H1 (cell line): ENCODE data around the gene UTP20.

Experiments used
- CBX5 ChIP-seq: fragments of 300-800, 300-1000 bp; sonication (generic); IDR thresholded peaks from 2 replicates; pipeline ENCODE4 v1.7.1; 2016; ENCODE audit warnings: antibody characterized with exemption, low read length, low read depth
- CBX8 ChIP-seq: fragments of 300-800, 300-1000 bp; sonication (generic); IDR thresholded peaks from 2 replicates; pipeline ENCODE4 v1.7.1; 2016; ENCODE audit warnings: low read depth, low read length, borderline replicate concordance
- EZH2 ChIP-seq: fragments of 200-600 bp; sonication (generic); IDR thresholded peaks from 2 replicates; pipeline ENCODE4 v1.7.1; 2012; ENCODE audit warnings: low read depth, mild to moderate bottlenecking, moderate library complexity, low read length, inconsistent platforms; ENCODE audit not compliant: severe bottlenecking
- PHF8 ChIP-seq: fragments of 200-600 bp; sonication (generic); conservative IDR thresholded peaks from 2 replicates; pipeline ENCODE4 v1.7.1; 2012; ENCODE audit warnings: low read depth, mild to moderate bottlenecking, inconsistent platforms, low read length, moderate library complexity
- POLR2A ChIP-seq, 2 experiments: IDR thresholded peaks; 1 replicate in 1 of 2; 2 replicates in 1 of 2; pipeline ENCODE4 v1.6.1; 2011; ENCODE audit warnings: low read depth in 2 of 2, low read length in 2 of 2, mild to moderate bottlenecking in 2 of 2; ENCODE audit errors: control extremely low read depth in 1 of 2
- POLR2AphosphoS5 ChIP-seq: IDR thresholded peaks from 2 replicates; pipeline ENCODE4 v1.6.1; 2011; ENCODE audit warnings: low read depth, low read length
- RBBP5 ChIP-seq: IDR thresholded peaks from 2 replicates; pipeline ENCODE4 v1.7.1; 2012; ENCODE audit warnings: low read depth, mild to moderate bottlenecking, inconsistent platforms, low read length, moderate library complexity, borderline replicate concordance
- TAF7 ChIP-seq: optimal IDR thresholded peaks from 2 replicates; pipeline ENCODE3; 2011; ENCODE audit warnings: low read depth, mild to moderate bottlenecking, inconsistent platforms, low read length, moderate library complexity, borderline replicate concordance
- YY1 ChIP-seq: IDR thresholded peaks from 2 replicates; pipeline ENCODE4 v1.6.1; 2011; ENCODE audit warnings: low read depth, mild to moderate bottlenecking, low read length
- TF ChIP-seq, protein P1 (sequence below), 3 experiments: IDR thresholded peaks; 1 replicate in 2 of 3; 2 replicates in 1 of 3; pipeline versions ENCODE4 v1.5.1 to v1.6.1; 2011; ENCODE audit warnings: low read length in 3 of 3, mild to moderate bottlenecking in 3 of 3, inconsistent platforms in 2 of 3, low read depth in 1 of 3, moderate library complexity in 1 of 3; ENCODE audit not compliant: insufficient read depth in 1 of 3; ENCODE audit errors: control extremely low read depth in 1 of 3
- TF ChIP-seq, protein P2 (sequence below): IDR thresholded peaks from 2 replicates; pipeline ENCODE4 v1.6.1; 2012; ENCODE audit warnings: inconsistent platforms

- TF ChIP-seq CBX8 (no peak), EZH2 (no peak), TAF7 (no peak), YY1 (no peak), POLR2A (IDR thresholded peaks at IDR 0.05; ENCODE audit: control extremely low read depth in 1 of 2, low read depth in 2 of 2, low read length in 2 of 2) (no peak), PHF8 (no peak), POLR2AphosphoS5 (no peak), RBBP5 (no peak), CBX5 (no peak)
- TF ChIP-seq, protein P1, sequence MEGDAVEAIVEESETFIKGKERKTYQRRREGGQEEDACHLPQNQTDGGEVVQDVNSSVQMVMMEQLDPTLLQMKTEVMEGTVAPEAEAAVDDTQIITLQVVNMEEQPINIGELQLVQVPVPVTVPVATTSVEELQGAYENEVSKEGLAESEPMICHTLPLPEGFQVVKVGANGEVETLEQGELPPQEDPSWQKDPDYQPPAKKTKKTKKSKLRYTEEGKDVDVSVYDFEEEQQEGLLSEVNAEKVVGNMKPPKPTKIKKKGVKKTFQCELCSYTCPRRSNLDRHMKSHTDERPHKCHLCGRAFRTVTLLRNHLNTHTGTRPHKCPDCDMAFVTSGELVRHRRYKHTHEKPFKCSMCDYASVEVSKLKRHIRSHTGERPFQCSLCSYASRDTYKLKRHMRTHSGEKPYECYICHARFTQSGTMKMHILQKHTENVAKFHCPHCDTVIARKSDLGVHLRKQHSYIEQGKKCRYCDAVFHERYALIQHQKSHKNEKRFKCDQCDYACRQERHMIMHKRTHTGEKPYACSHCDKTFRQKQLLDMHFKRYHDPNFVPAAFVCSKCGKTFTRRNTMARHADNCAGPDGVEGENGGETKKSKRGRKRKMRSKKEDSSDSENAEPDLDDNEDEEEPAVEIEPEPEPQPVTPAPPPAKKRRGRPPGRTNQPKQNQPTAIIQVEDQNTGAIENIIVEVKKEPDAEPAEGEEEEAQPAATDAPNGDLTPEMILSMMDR (IDR thresholded peaks at IDR 0.05; ENCODE audit: control extremely low read depth in 1 of 3, insufficient read depth in 1 of 3, low read depth in 1 of 3, low read length in 3 of 3) = no peak
- TF ChIP-seq, protein P2, sequence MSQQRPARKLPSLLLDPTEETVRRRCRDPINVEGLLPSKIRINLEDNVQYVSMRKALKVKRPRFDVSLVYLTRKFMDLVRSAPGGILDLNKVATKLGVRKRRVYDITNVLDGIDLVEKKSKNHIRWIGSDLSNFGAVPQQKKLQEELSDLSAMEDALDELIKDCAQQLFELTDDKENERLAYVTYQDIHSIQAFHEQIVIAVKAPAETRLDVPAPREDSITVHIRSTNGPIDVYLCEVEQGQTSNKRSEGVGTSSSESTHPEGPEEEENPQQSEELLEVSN = no peak
Observed at GRCh38 chr12:101430456-101430855, 150.6 kb downstream of the UTP20 start.
